HCT116 (cell line): Measurements from ENCODE around the gene FHIT. TPM values are rescaled to one million over a fixed set of nuclear protein-coding genes. Genes with fewer than 3 reads are reported as not detected.

Experiments used
- ATAC-seq: fragments of 200-7000 bp; cut with Tn5 transposase; 2 replicates; pipeline ENCODE4 v1.9.1; 2020; ENCODE audit warnings: mild to moderate bottlenecking, moderate library complexity
- BruUV-seq: library from RNA; stranded (reverse); fragments of 400-500 nt; replicated peaks from 2 replicates; lab custom pipeline; 2021; lab: Mats Ljungman, UMichigan
- CTCF ChIA-PET: fragments of 300-600 bp; sonication (Branson Sonifier 250); formaldehyde crosslinking; loops from one replicate; lab custom pipeline; 2021; ENCODE audit warnings: antibody characterized with exemption; lab: Charles Lee
- POLR2A ChIA-PET: fragments of 300-600, 350-600 bp; sonication (Branson Sonifier 250); formaldehyde crosslinking; loops from one replicate; lab custom pipeline; 2021; ENCODE audit warnings: antibody characterized with exemption; lab: Charles Lee
- RAD21 ChIA-PET, 2 experiments: fragments of 300-600 bp; sonication (Branson Sonifier 250); formaldehyde crosslinking; loops; one replicate each; lab custom pipeline; 2023; ENCODE audit warnings: low total read pairs in 2 of 2; ENCODE audit not compliant: uncharacterized antibody in 2 of 2, unreplicated experiment in 2 of 2, low non-redundant PET in 1 of 2; lab: Charles Lee
- DNase-seq: peaks from one replicate; pipeline ENCODE4 v3.0.0-alpha.2; 2010; ENCODE audit warnings: low read depth, low spot score
- H2AFZ ChIP-seq: fragments of 200-600 bp; shearing (Covaris generic), sonication (generic); 2 replicates; pipeline ENCODE4 v1.6.1; 2017; ENCODE audit warnings: low read depth, mixed run types, mixed read lengths, antibody characterized with exemption, low read length; ENCODE audit not compliant: poor library complexity, severe bottlenecking
- H3K27ac ChIP-seq: 2 replicates; pipeline ENCODE4 v1.5.1; 2012; ENCODE audit warnings: low read depth, low read length
- H3K27me3 ChIP-seq: fragments of 200-600 bp; sonication (generic); 2 replicates; pipeline ENCODE4 v1.6.1; 2016; ENCODE audit warnings: mixed run types, low read length, mixed read lengths; ENCODE audit not compliant: insufficient read depth
- H3K36me3 ChIP-seq, 2 experiments: fragments of 200-500 bp in 1 of 2; fragments of 200-600 bp in 1 of 2; sonication (Bioruptor generic) in 1 of 2; sonication (generic) in 1 of 2; 2 replicates each; pipeline versions ENCODE4 v1.5.1 to v1.6.1; 2014 to 2016; ENCODE audit warnings: low read length in 2 of 2, inconsistent platforms in 1 of 2, mixed read lengths in 1 of 2, mixed run types in 1 of 2; ENCODE audit not compliant: insufficient read depth in 2 of 2, control insufficient read depth in 1 of 2
- H3K4me1 ChIP-seq, 2 experiments: fragments of 200-600 bp in 1 of 2; sonication (generic) in 1 of 2; 2 replicates each; pipeline versions ENCODE4 v1.5.1 to v1.6.1; 2012 to 2017; ENCODE audit warnings: low read length in 2 of 2, inconsistent platforms in 1 of 2, mild to moderate bottlenecking in 1 of 2, mixed read lengths in 1 of 2, mixed run types in 1 of 2, moderate library complexity in 1 of 2; ENCODE audit not compliant: insufficient read depth in 2 of 2, control insufficient read depth in 1 of 2
- H3K4me2 ChIP-seq: fragments of 200-600 bp; sonication (generic); 2 replicates; pipeline ENCODE4 v1.6.1; 2017; ENCODE audit warnings: mixed run types, low read length, mixed read lengths
- H3K4me3 ChIP-seq, 2 experiments: fragments of 200-600 bp in 1 of 2; sonication (generic) in 1 of 2; replicated peaks in 1 of 2; 2 replicates each; pipeline ENCODE4 v1.5.1; 2011 to 2016; ENCODE audit warnings: low read length in 2 of 2, control low read depth in 1 of 2, low read depth in 1 of 2, mild to moderate bottlenecking in 1 of 2, mixed read lengths in 1 of 2, mixed run types in 1 of 2
- H3K79me2 ChIP-seq: fragments of 200-600 bp; sonication (generic); 2 replicates; pipeline ENCODE4 v1.6.1; 2017; ENCODE audit warnings: mild to moderate bottlenecking, mixed run types, low read length, moderate library complexity, mixed read lengths; ENCODE audit not compliant: insufficient read depth
- H3K9ac ChIP-seq: fragments of 200-600 bp; sonication (generic); 2 replicates; pipeline ENCODE4 v1.6.1; 2016; ENCODE audit warnings: low read length, mixed read lengths
- H3K9me2 ChIP-seq: fragments of 200-600 bp; sonication (generic), shearing (Covaris generic); 2 replicates; pipeline ENCODE4 v1.6.1; 2017; ENCODE audit warnings: mixed run types, mild to moderate bottlenecking, moderate library complexity; ENCODE audit not compliant: insufficient read depth
- H3K9me3 ChIP-seq, 2 experiments: fragments of 200-500 bp in 1 of 2; fragments of 200-600 bp in 1 of 2; sonication (Bioruptor generic) in 1 of 2; sonication (generic) in 1 of 2; 2 replicates each; pipeline ENCODE4 v1.6.1; 2014 to 2017; ENCODE audit warnings: low read length in 2 of 2, mixed read lengths in 2 of 2, inconsistent platforms in 1 of 2, low read depth in 1 of 2, mild to moderate bottlenecking in 1 of 2, mixed run types in 1 of 2, moderate library complexity in 1 of 2; ENCODE audit not compliant: control insufficient read depth in 1 of 2, insufficient read depth in 1 of 2
- H4K20me1 ChIP-seq: fragments of 200-600 bp; sonication (generic), shearing (Covaris generic); 2 replicates; pipeline ENCODE4 v1.6.1; 2017; ENCODE audit warnings: mixed run types, mild to moderate bottlenecking, moderate library complexity; ENCODE audit not compliant: insufficient read depth
- CBX3 ChIP-seq: IDR thresholded peaks from 2 replicates; pipeline ENCODE4 v1.6.1; 2012; ENCODE audit warnings: low read depth
- CTCF ChIP-seq, 3 experiments: fragments of 200-600 bp in 1 of 3; sonication (generic) in 1 of 3; IDR thresholded peaks in 2 of 3; conservative IDR thresholded peaks in 1 of 3; 2 replicates each; pipeline ENCODE4 v1.5.1; 2012 to 2017; ENCODE audit warnings: low read depth in 2 of 3, low read length in 2 of 3, antibody characterized with exemption in 1 of 3, borderline replicate concordance in 1 of 3, control low read depth in 1 of 3, mild to moderate bottlenecking in 1 of 3, mixed read lengths in 1 of 3, mixed run types in 1 of 3, moderate library complexity in 1 of 3; ENCODE audit not compliant: insufficient read depth in 1 of 3
- ELF1 ChIP-seq: IDR thresholded peaks from 2 replicates; pipeline ENCODE4 v1.6.1; 2012; ENCODE audit warnings: low read depth, borderline replicate concordance
- EZH2phosphoT487 ChIP-seq: fragments of 200-600 bp; IDR thresholded peaks from 2 replicates; pipeline ENCODE4 v1.6.1; 2018; ENCODE audit warnings: antibody characterized with exemption, borderline replicate concordance
- JUND ChIP-seq: IDR thresholded peaks from 2 replicates; pipeline ENCODE4 v1.6.1; 2012
- REST ChIP-seq: IDR thresholded peaks from 2 replicates; pipeline ENCODE4 v1.6.1; 2012; ENCODE audit warnings: low read depth
- SIN3A ChIP-seq: IDR thresholded peaks from 2 replicates; pipeline ENCODE4 v1.6.1; 2012; ENCODE audit warnings: low read depth
- SP1 ChIP-seq: IDR thresholded peaks from 2 replicates; pipeline ENCODE4 v1.6.1; 2012; ENCODE audit warnings: low read depth
- TCF7L2 ChIP-seq: IDR thresholded peaks from 2 replicates; pipeline ENCODE4 v1.7.0; 2011; ENCODE audit warnings: borderline replicate concordance, inconsistent platforms; ENCODE audit not compliant: insufficient read depth, insufficient read length; ENCODE audit errors: extremely low read depth
- intact Hi-C: fragments of 100-400 bp; cut with micrococcal nuclease; formaldehyde crosslinking; loops from 2 replicates; pipeline ENCODE4 v1.10.0; 2022
- total RNA-seq: library from RNA; stranded (reverse); gene quantifications from one replicate; pipeline ENCODE4 v1.2.1, GENCODE V29; 2021; ENCODE audit not compliant: unreplicated experiment
- TF ChIP-seq, protein P1 (sequence below): IDR thresholded peaks from 2 replicates; pipeline ENCODE4 v1.6.1; 2012

Gene FHIT
- total RNA-seq, 1 experiment from 2014 or later = 20.1 TPM

DNA sequence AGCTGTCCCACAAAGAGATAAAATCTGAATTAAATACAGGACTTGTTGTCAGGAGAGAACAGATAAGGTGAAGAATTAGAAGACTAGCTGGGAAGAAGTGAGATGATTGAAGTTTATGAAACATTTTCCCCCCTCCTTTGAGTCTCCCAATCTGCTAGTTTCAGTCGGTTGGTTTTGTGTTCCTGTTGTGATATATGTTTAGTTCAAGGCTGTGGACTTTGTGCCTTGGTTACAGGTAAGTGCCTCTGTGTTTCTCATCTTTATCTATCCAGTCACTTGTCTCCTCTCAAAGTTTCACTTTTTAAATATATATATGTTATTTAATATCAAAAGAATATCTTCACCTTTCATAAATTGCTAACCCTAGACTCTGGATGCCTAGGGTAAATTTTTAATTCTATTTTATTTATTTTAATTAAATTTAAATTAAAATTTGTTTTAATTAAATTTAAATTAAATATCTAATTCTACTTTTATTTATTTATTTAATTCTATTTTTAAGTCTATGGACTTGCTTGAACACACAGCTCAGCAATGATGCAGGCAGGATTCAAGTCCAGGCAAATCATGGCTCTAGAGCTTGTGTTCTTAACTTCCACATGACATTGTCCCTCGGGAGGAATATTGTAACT, 190.0 kb downstream of the FHIT start:
- no peaks in the 10 kb centered on the region for H3K4me1 ChIP-seq
- BruUV-seq = no TSS peak
- no peaks in the 10 kb centered on the region for H3K79me2 ChIP-seq
- ChIA-PET RAD21 (no interaction called here), POLR2A (no interaction called here), CTCF (no interaction called here)
- H3K4me3 ChIP-seq = no peak overlapping the region
- ATAC-seq (no peak), DNase-seq (no peak)
- TF ChIP-seq SP1 = no peak
- TF ChIP-seq TCF7L2 = no peak
- no peak for TF ChIP-seq EZH2phosphoT487
- TF ChIP-seq REST = no peak
- no peak for TF ChIP-seq CBX3
- no peak for TF ChIP-seq JUND
- no peak for TF ChIP-seq CTCF (IDR thresholded peaks at IDR 0.05 in 2 of 3, conservative IDR thresholded peaks at IDR 0.05 in 1 of 3; ENCODE audit: borderline replicate concordance in 1 of 3, insufficient read depth in 1 of 3, low read depth in 2 of 3, low read length in 2 of 3)
- TF ChIP-seq, protein P1, sequence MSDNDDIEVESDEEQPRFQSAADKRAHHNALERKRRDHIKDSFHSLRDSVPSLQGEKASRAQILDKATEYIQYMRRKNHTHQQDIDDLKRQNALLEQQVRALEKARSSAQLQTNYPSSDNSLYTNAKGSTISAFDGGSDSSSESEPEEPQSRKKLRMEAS = no peak
- TF ChIP-seq SIN3A = no peak
- no peak for TF ChIP-seq ELF1
- no peak overlapping the region for H3K9ac ChIP-seq
- H2AFZ ChIP-seq = no peak overlapping the region
- H3K27ac ChIP-seq = no peak overlapping the region
- no peak overlapping the region for H3K4me2 ChIP-seq
- intact Hi-C loops = no loop called here
- H3K9me2 ChIP-seq = no peaks in the 10 kb centered on the region
- H3K9me3 ChIP-seq = no peaks in the 10 kb centered on the region
- H4K20me1 ChIP-seq = no peaks in the 10 kb centered on the region
- H3K36me3 ChIP-seq = no peaks in the 10 kb centered on the region
- H3K27me3 ChIP-seq = no peaks in the 10 kb centered on the region
